GM13977 (cell line): ENCODE measurements around the gene TBC1D10A.

Experiments used
- DNase-seq: peaks from one replicate; pipeline ENCODE4 v3.0.0; 2012; ENCODE audit warnings: low spot score
- CTCF ChIP-seq: IDR thresholded peaks from 2 replicates; pipeline ENCODE4 v1.5.1; 2012; ENCODE audit warnings: mild to moderate bottlenecking, control low read depth; ENCODE audit not compliant: insufficient read depth; ENCODE audit errors: extremely low read depth, missing control alignments
- in situ Hi-C: fragments of 300-500 bp; cut with MboI; formaldehyde crosslinking; loops from one replicate; pipeline ENCODE4 v1.12.0; 2022; ENCODE audit warnings: low sequenced_read_pairs, low pct_unique_long_range_greater_than_20kb, mixed read lengths, inconsistent platforms; ENCODE audit not compliant: unreplicated experiment

Gene TBC1D10A

GRCh38 chr22:30309951-30310741, 16.6 kb downstream of the TBC1D10A start:
- no peak for TF ChIP-seq CTCF
- DNase-seq: peak; percentile 56
- in situ Hi-C loops: no loop called here

GRCh38 chr22:30308518-30309230, 18.1 kb downstream of the TBC1D10A start:
- in situ Hi-C loops: no loop called here
- DNase-seq: peak; percentile 75
- no peak for TF ChIP-seq CTCF

- in situ Hi-C loops: no loop called here
- no peak for TF ChIP-seq CTCF
- DNase-seq: no peak
Observed at GRCh38 chr22:30308093-30308492, 18.6 kb downstream of the TBC1D10A start.

- TF ChIP-seq CTCF: no peak
- DNase-seq: no peak
- in situ Hi-C loops: no loop called here
Observed at GRCh38 chr22:30307041-30307574, 19.6 kb downstream of the TBC1D10A start.

GRCh38 chr22:30306627-30307011, 20.1 kb downstream of the TBC1D10A start:
- DNase-seq: no peak
- in situ Hi-C loops: no loop called here
- no peak for TF ChIP-seq CTCF

GRCh38 chr22:30305906-30306626, 20.7 kb downstream of the TBC1D10A start:
- in situ Hi-C loops: no loop called here
- DNase-seq: no peak

More at GRCh38 chr22:30305906-30306626, 20.7 kb downstream of the TBC1D10A start:
- TF ChIP-seq CTCF: no peak
